GM10248 (cell line): ENCODE data around the gene CNTROB.

ENCODE experiments used
- CTCF ChIA-PET: fragments of 300-600 bp; sonication (Branson Sonifier 250); formaldehyde crosslinking; extraction: SDS; loops from one replicate; lab custom pipeline; 2021; ENCODE audit warnings: antibody characterized with exemption; lab: Yijun Ruan, JAX
- POLR2A ChIA-PET: fragments of 350-650 bp; sonication (Branson Sonifier 250); formaldehyde crosslinking; extraction: SDS; loops from one replicate; lab custom pipeline; 2020; ENCODE audit warnings: antibody characterized with exemption; lab: Yijun Ruan, JAX
- DNase-seq: peaks from one replicate; pipeline ENCODE4 v3.0.0; 2012; ENCODE audit errors: extremely low spot score
- CTCF ChIP-seq: IDR thresholded peaks from 2 replicates; pipeline ENCODE4 v1.5.1; 2012; ENCODE audit warnings: mild to moderate bottlenecking, low read depth; ENCODE audit errors: extremely low read depth, missing control alignments, control extremely low read depth

The CNTROB gene

GRCh38 chr17:7886227-7887037, 45.6 kb upstream of the CNTROB start:
- ChIA-PET POLR2A (interaction anchor here (0.6 to 1.1 kb wide), 2 partner anchors 29 to 482 kb away, joined by 3 to 6 read pairs; partner anchors contain the start of genes CYB5D1, NAA38 and TMEM256), CTCF (interaction anchor here (0.7 to 1.2 kb wide), 8 partner anchors 10 to 104 kb away, joined by 3 to 5 read pairs (median 3); partner anchors contain the start of gene NAA38)
- DNase-seq: peak; percentile 35
- TF ChIP-seq CTCF: no peak

- no peak for TF ChIP-seq CTCF
- ChIA-PET POLR2A (no interaction called here), CTCF (no interaction called here)
- no peak for DNase-seq
These were observed 44.9 kb upstream of the CNTROB start for GRCh38 chr17:7887038-7887481.

- peak; percentile 91 for DNase-seq
- CTCF ChIA-PET: no interaction called here
These were observed 44.4 kb upstream of the CNTROB start for GRCh38 chr17:7887482-7888183.

GRCh38 chr17:7888184-7888920, 43.7 kb upstream of the CNTROB start, which contains the start of gene CHD3:
Gene CHD3 (plus strand): TSS chr17:7888789. CDS start chr17:7889001, 212 bp downstream.
- ChIA-PET POLR2A (no interaction called here), CTCF (interaction anchor here (1.2 to 1.3 kb wide), 2 partner anchors 13 to 101 kb away, joined by 3 to 7 read pairs; no protein-coding TSS in a partner anchor)
- no peak for DNase-seq
- no peak for TF ChIP-seq CTCF

More at GRCh38 chr17:7887482-7888183, 44.4 kb upstream of the CNTROB start:
- TF ChIP-seq CTCF: no peak
- POLR2A ChIA-PET: no interaction called here

- TF ChIP-seq CTCF: no peak
- DNase-seq: no peak
- CTCF ChIA-PET: interaction anchor here (1.2 to 1.3 kb wide), 2 partner anchors 12 to 100 kb away, joined by 3 to 7 read pairs; no protein-coding TSS in a partner anchor
- POLR2A ChIA-PET: no interaction called here
These were observed 42.6 kb upstream of the CNTROB start for GRCh38 chr17:7889166-7889955.
